Measurements from ENCODE around the gene PTBP1.
"Not testable (repeated sequence)": the region's sequence is repeated elsewhere in the genome, so short reads cannot be mapped to it uniquely, and the experiment has no call there.

Gene PTBP1

DNA sequence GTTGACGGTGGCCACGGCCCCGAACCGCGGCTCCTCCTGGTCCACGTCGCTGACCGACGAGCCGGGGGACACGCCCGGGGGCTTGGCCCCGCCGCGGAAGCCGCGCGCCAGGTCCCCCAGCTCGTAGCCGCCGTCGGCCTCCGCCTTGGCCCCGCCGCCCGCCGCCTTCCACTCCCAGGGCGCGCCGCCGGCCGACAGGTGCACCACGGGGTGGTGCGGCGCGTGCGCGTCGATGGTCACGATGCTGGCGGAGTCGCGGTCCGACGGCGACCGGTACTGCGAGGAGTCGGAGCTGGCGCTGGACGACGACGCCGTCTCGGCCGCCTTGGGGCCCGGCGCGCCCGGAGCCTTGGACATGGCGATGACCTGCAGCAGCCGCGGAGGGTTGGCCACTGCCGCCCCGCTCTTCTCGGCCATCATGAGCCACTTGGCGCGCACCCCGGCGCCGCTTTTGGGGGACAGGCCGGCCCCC is 15.5 kb downstream of the PTBP1 start:
- no peak overlapping the region for H3K4me3 ChIP-seq (ENCODE audit: insufficient read length, low read depth)
- H3K27me3 ChIP-seq (ENCODE audit: insufficient read depth, insufficient read length): no peaks in the 10 kb centered on the region
- peaks cover 9% of the 10 kb centered on the region for H3K4me1 ChIP-seq (ENCODE audit: insufficient read depth, insufficient read length)
- DNase-seq (ENCODE audit: low read depth, low spot score): no peak
- H3K9me3 ChIP-seq (ENCODE audit: insufficient read depth, low read length): no peaks in the 10 kb centered on the region
- no peak overlapping the region for H3K9ac ChIP-seq (ENCODE audit: insufficient read length, low read depth)
- peaks cover 89% of the 10 kb centered on the region for H3K36me3 ChIP-seq (ENCODE audit: insufficient read depth, insufficient read length, low read length)
- TF ChIP-seq ZNF274 (IDR thresholded peaks at IDR 0.05; ENCODE audit: low read depth, low read length) (no peak), SUZ12 (IDR thresholded peaks at IDR 0.05; ENCODE audit: extremely low read depth, insufficient read depth, insufficient read length) (no peak), YY1 (IDR thresholded peaks at IDR 0.05; ENCODE audit: insufficient read depth, insufficient read length) (no peak)

DNA sequence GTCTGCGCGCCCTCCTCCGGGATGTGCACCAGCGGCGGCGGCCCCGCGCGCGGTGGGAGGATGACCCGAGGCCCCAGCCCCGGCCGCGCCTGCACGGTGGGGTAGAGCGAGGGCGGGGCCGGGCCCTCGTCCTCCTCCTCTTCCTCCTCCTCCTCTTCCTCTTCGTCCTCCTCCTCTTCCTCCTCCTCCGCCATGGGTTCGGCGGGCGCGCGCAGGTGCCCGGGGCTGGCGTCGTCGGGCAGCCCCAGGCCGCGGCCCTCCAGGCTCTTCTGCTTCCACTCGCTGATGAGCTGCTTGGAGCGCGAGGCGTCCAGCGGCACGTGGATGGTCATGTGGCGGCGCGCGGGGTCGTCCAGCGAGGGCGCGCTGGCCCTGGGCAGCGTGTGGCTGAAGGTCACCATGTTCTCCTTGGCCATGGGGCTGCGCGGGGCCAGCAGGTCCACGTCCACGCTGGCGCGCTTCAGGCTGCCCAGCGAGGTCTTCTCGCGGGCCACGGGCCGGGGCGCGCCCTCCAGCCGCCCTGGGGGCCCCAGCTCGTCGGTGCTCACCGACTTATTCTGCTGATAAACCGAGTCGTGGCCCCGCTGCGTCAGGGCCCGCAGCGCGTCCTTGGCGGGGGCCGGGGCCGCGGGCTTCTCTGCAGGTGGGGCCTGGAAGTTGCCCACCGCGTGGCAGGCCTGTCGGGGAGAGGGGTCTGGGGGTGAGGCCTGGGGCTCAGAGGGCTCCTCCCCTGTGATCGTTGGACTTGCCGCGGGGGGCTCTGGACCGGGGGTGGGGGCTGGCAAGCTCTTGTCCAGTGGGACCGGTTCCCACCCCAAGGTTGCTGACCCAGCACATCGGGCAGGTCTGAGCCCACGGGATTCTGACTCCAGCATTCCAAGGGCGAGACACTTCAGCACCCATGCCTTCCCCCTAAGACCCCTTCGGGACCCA is 16.2 kb downstream of the PTBP1 start:
- H3K4me3 ChIP-seq (ENCODE audit: insufficient read length, low read depth): no peak overlapping the region
- no peaks in the 10 kb centered on the region for H3K27me3 ChIP-seq (ENCODE audit: insufficient read depth, insufficient read length)
- H3K36me3 ChIP-seq (ENCODE audit: insufficient read depth, insufficient read length, low read length): peaks cover 82% of the 10 kb centered on the region
- no peaks in the 10 kb centered on the region for H3K9me3 ChIP-seq (ENCODE audit: insufficient read depth, low read length)
- TF ChIP-seq YY1 (IDR thresholded peaks at IDR 0.05; ENCODE audit: insufficient read depth, insufficient read length) (no peak), ZNF274 (IDR thresholded peaks at IDR 0.05; ENCODE audit: low read depth, low read length) (no peak), SUZ12 (IDR thresholded peaks at IDR 0.05; ENCODE audit: extremely low read depth, insufficient read depth, insufficient read length) (no peak)
- no peak overlapping the region for H3K9ac ChIP-seq (ENCODE audit: insufficient read length, low read depth)
- H3K4me1 ChIP-seq (ENCODE audit: insufficient read depth, insufficient read length): peaks cover 8% of the 10 kb centered on the region
- no peak for DNase-seq (ENCODE audit: low read depth, low spot score)

DNA sequence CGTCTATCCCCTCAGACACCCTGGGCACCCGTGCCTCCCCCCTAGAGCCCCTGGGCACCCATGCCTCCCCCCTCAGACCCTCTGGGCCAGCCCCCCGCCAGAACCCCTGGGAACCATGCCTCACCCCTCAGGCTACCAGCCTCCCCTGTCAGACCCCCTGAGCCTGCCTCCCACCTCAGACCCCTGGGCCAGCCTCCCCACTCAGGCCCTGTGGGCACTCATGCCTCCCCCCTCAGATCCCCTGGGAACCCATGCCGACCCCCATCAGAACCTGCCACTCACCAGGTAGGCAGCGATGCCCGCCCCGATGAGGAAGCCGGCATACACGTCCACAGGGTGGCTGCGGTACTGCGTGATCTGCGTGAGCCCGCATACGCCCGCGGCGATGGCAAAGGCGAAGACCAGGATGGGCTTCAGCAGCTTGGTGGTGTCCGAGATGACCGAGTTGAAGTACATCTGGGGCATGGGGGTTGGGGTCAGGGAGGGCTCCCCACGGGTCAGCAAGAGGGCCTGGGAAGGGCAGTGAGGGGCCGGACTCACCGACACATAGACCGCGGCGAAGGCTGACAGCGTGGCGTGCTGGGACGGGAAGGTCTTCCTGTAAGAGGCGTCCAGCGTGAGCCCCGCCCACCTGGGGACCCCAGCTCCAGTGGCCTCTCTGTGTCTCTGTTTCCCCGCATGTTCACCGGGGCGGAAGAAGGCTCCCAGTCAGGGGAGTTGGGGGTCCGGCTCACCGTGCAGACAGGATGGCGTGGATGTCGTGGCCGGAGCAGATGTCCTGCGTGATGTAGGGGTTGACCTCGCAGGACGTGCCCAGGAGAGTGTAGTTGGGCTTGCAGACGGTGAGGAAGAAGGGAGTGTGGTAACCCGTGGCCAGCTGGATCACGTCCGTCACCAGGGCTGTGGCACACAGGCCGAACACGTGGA is 17.2 kb downstream of the PTBP1 start:
- TF ChIP-seq SUZ12 (IDR thresholded peaks at IDR 0.05; ENCODE audit: extremely low read depth, insufficient read depth, insufficient read length) (no peak), YY1 (IDR thresholded peaks at IDR 0.05; ENCODE audit: insufficient read depth, insufficient read length) (no peak), ZNF274 (IDR thresholded peaks at IDR 0.05; ENCODE audit: low read depth, low read length) (no peak)

DNA sequence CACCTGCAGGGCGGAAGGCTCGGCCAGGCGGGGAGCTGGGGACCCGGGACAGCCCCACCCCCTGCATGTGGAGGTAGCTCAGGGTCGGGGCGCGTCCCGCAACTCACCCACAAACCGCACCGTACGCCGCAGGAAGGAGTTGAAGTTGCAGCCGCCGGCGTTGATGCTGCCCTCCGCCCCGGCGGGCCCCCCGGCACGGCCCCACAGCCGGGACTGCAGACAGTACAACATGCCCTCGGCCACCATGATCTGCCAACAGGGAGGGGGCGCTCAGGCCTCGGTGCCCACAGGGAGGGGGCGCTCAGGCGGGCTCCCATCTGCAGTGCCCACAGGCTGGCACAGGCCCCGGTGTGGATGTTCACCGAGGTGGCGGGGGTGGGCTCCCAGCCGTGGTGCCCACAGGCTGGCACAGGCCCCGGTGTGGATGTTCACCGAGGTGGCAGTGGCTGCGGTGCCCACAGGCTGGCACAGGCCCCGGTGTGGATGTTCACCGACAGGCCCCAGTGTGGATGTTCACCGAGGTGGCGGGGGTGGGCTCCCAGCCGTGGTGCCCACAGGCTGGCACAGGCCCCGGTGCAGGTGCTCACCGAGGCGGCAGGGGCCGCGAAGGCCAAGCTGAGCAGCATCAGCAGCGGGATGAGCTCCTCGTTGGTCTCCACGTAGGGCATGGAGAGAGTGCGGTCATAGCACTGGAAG is 18.0 kb downstream of the PTBP1 start:
- no peaks in the 10 kb centered on the region for H3K27me3 ChIP-seq (ENCODE audit: insufficient read depth, insufficient read length)
- peaks cover 65% of the 10 kb centered on the region for H3K36me3 ChIP-seq (ENCODE audit: insufficient read depth, insufficient read length, low read length)
- DNase-seq (ENCODE audit: low read depth, low spot score): no peak

More for the DNA sequence above, 17.2 kb downstream of the PTBP1 start:
- H3K9ac ChIP-seq (ENCODE audit: insufficient read length, low read depth): no peak overlapping the region
- H3K4me3 ChIP-seq (ENCODE audit: insufficient read length, low read depth): no peak overlapping the region
- peaks cover 73% of the 10 kb centered on the region for H3K36me3 ChIP-seq (ENCODE audit: insufficient read depth, insufficient read length, low read length)
- H3K27me3 ChIP-seq (ENCODE audit: insufficient read depth, insufficient read length): no peaks in the 10 kb centered on the region
- DNase-seq (ENCODE audit: low read depth, low spot score): no peak
- H3K4me1 ChIP-seq (ENCODE audit: insufficient read depth, insufficient read length): peaks cover 8% of the 10 kb centered on the region
- H3K9me3 ChIP-seq (ENCODE audit: insufficient read depth, low read length): no peaks in the 10 kb centered on the region

DNA sequence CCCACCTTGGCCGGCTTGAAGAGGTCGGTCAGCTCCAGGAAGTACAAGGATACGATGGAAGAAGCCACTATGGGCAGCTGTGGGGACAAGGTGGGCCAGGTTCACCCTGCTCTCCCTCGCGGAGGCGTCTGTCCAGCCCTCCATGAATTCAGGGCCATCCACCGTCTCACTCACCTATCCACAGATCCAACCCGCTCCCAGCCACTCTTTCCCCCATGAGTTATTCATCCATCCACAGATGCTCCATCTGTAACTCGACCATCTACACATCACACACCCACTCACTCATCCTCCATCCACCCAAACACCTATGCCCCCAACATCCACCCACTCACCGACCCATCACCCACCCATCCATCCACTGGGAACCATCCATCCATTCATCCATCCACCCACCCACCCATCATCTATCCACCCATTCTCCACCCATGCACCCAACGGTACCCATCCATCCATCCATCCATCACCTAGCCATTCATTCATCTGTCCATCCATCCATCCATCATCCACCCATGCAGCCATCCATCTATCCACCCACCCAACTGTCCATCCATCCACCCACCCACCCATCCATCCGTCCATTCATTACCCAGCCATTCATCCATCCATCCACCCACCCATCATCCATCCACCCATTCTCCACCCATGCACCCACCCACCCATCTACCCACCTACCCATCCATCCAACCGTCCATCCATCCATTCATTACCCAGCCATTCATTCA is 18.7 kb downstream of the PTBP1 start:
- TF ChIP-seq YY1 (IDR thresholded peaks at IDR 0.05; ENCODE audit: insufficient read depth, insufficient read length) (no peak), SUZ12 (IDR thresholded peaks at IDR 0.05; ENCODE audit: extremely low read depth, insufficient read depth, insufficient read length) (no peak), ZNF274 (IDR thresholded peaks at IDR 0.05; ENCODE audit: low read depth, low read length) (no peak)
- no peak for DNase-seq (ENCODE audit: low read depth, low spot score)

More for the DNA sequence above, 18.0 kb downstream of the PTBP1 start:
- H3K9me3 ChIP-seq (ENCODE audit: insufficient read depth, low read length): no peaks in the 10 kb centered on the region
- TF ChIP-seq YY1 (IDR thresholded peaks at IDR 0.05; ENCODE audit: insufficient read depth, insufficient read length) (no peak), SUZ12 (IDR thresholded peaks at IDR 0.05; ENCODE audit: extremely low read depth, insufficient read depth, insufficient read length) (no peak), ZNF274 (IDR thresholded peaks at IDR 0.05; ENCODE audit: low read depth, low read length) (no peak)
- peaks cover 4% of the 10 kb centered on the region for H3K4me1 ChIP-seq (ENCODE audit: insufficient read depth, insufficient read length)
- H3K4me3 ChIP-seq (ENCODE audit: insufficient read length, low read depth): no peak overlapping the region
- no peak overlapping the region for H3K9ac ChIP-seq (ENCODE audit: insufficient read length, low read depth)

DNA sequence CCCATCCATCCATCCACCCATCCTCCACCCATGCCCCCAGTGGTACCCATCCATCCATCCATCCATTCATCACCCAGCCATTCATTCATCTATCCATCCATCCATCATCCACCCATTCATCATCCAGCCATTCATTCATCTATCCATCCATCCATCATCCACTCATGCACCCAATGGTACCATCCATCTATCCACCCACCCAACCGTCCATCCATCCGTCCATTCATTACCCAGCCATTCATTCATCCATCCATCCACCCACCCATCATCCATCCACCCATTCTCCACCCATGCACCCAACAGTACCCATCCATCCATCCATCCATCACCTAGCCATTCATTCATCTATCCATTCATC is 19.2 kb downstream of the PTBP1 start:
- Histone ChIP-seq H3K36me3 (ENCODE audit: insufficient read depth, insufficient read length, low read length) (peaks cover 52% of the 10 kb centered on the region), H3K9me3 (ENCODE audit: insufficient read depth, low read length) (no peaks in the 10 kb centered on the region), H3K9ac (ENCODE audit: insufficient read length, low read depth) (no peak overlapping the region), H3K4me1 (ENCODE audit: insufficient read depth, insufficient read length) (no peaks in the 10 kb centered on the region), H3K4me3 (ENCODE audit: insufficient read length, low read depth) (no peak overlapping the region), H3K27me3 (ENCODE audit: insufficient read depth, insufficient read length) (no peaks in the 10 kb centered on the region)
- TF ChIP-seq SUZ12 (IDR thresholded peaks at IDR 0.05; ENCODE audit: extremely low read depth, insufficient read depth, insufficient read length) (no peak), ZNF274 (IDR thresholded peaks at IDR 0.05; ENCODE audit: low read depth, low read length) (no peak), YY1 (IDR thresholded peaks at IDR 0.05; ENCODE audit: insufficient read depth, insufficient read length) (no peak)
- no peak for DNase-seq (ENCODE audit: low read depth, low spot score)

More for the DNA sequence above, 18.7 kb downstream of the PTBP1 start:
- H3K27me3 ChIP-seq (ENCODE audit: insufficient read depth, insufficient read length): no peaks in the 10 kb centered on the region
- H3K9me3 ChIP-seq (ENCODE audit: insufficient read depth, low read length): no peaks in the 10 kb centered on the region
- no peak overlapping the region for H3K4me3 ChIP-seq (ENCODE audit: insufficient read length, low read depth)
- no peak overlapping the region for H3K9ac ChIP-seq (ENCODE audit: insufficient read length, low read depth)
- H3K36me3 ChIP-seq (ENCODE audit: insufficient read depth, insufficient read length, low read length): peaks cover 58% of the 10 kb centered on the region
- no peaks in the 10 kb centered on the region for H3K4me1 ChIP-seq (ENCODE audit: insufficient read depth, insufficient read length)

DNA sequence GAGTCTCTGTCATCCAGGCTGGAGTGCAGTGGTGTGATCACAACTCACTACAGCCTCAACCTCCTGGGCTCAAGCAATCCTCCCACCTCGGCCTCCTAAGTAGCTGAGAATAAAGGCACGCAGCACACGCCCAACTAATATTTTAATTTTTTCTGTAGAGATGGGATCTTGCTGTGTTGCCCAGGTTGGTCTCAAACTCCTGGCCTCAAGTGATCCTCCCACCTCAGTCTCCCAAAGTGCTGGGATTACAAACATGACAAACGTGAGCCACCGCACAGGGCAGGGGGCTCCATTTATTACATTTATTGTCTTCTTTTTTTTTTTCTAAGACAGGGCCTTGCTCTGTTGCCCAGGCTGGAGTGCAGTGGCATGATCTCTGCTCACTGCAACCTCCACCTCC is 23.0 kb downstream of the PTBP1 start:
- H3K9ac ChIP-seq (ENCODE audit: insufficient read length, low read depth); H3K4me1 ChIP-seq (ENCODE audit: insufficient read depth, insufficient read length); DNase-seq (ENCODE audit: low read depth, low spot score); H3K4me3 ChIP-seq (ENCODE audit: insufficient read length, low read depth); H3K27me3 ChIP-seq (ENCODE audit: insufficient read depth, insufficient read length); H3K9me3 ChIP-seq (ENCODE audit: insufficient read depth, low read length): not testable (repeated sequence)
- peaks cover 19% of the 10 kb centered on the region for H3K36me3 ChIP-seq (ENCODE audit: insufficient read depth, insufficient read length, low read length)
